GM18526 (cell line): ENCODE measurements around the gene CDC42BPB.
A peak's percentile ranks its signal among the peaks of the same experiment; 100 is the strongest.

Source experiments
- POLR2A ChIP-seq: IDR thresholded peaks from 3 replicates; pipeline ENCODE4 v1.6.1; 2011; ENCODE audit not compliant: insufficient read length; ENCODE audit errors: extremely low read depth

Gene CDC42BPB

GRCh38 chr14:102923201-102923924 lies 134.0 kb downstream of the CDC42BPB start:
- TF ChIP-seq POLR2A: no peak

GRCh38 chr14:102922490-102923200 lies 134.7 kb downstream of the CDC42BPB start, which contains the start of gene AMN:
Gene AMN, plus strand, starts transcription at chr14:102922663. Its CDS starts 26 bp downstream, at chr14:102922689.
- no peak for TF ChIP-seq POLR2A

- no peak for TF ChIP-seq POLR2A
Observed at GRCh38 chr14:102920998-102921304, 136.4 kb downstream of the CDC42BPB start.

GRCh38 chr14:102920273-102920997 lies 136.9 kb downstream of the CDC42BPB start:
- no peak for TF ChIP-seq POLR2A

GRCh38 chr14:102918438-102918837 lies 138.9 kb downstream of the CDC42BPB start:
- TF ChIP-seq POLR2A: no peak

GRCh38 chr14:102917469-102918211 lies 139.7 kb downstream of the CDC42BPB start:
- no peak for TF ChIP-seq POLR2A

- no peak for TF ChIP-seq POLR2A
Observed at GRCh38 chr14:102917056-102917385, 140.3 kb downstream of the CDC42BPB start.

- no peak for TF ChIP-seq POLR2A
Observed at GRCh38 chr14:102916347-102917055, 140.8 kb downstream of the CDC42BPB start.

GRCh38 chr14:102915292-102916110 lies 141.8 kb downstream of the CDC42BPB start:
- no peak for TF ChIP-seq POLR2A

- TF ChIP-seq POLR2A: no peak
Observed at GRCh38 chr14:102914474-102915291, 142.7 kb downstream of the CDC42BPB start.

GRCh38 chr14:102913341-102914211 lies 143.8 kb downstream of the CDC42BPB start:
- TF ChIP-seq POLR2A: peak; percentile 2

- no peak for TF ChIP-seq POLR2A
Observed at GRCh38 chr14:102911991-102912761, 145.2 kb downstream of the CDC42BPB start.

GRCh38 chr14:102911541-102911951 lies 145.8 kb downstream of the CDC42BPB start:
- no peak for TF ChIP-seq POLR2A
